Adipocyte (in vitro differentiated cells): ENCODE data around the gene RMDN2.
"Not testable (repeated sequence)": the region's sequence is repeated elsewhere in the genome, so short reads cannot be mapped to it uniquely, and the experiment has no call there.

Source experiments
- DNase-seq: peaks from one replicate; pipeline ENCODE4 v3.0.0-alpha.2; 2015; ENCODE audit warnings: low read depth
- H3K27me3 ChIP-seq: replicated peaks from 2 replicates; pipeline ENCODE4 v1.7.0; 2013; ENCODE audit warnings: mild to moderate bottlenecking, low read length, moderate library complexity; ENCODE audit not compliant: control insufficient read depth, insufficient read depth
- H3K36me3 ChIP-seq: 2 replicates; pipeline ENCODE4 v1.7.0; 2013; ENCODE audit warnings: low read length, mild to moderate bottlenecking, moderate library complexity; ENCODE audit not compliant: control insufficient read depth, insufficient read depth, severe bottlenecking
- H3K4me1 ChIP-seq: 2 replicates; pipeline ENCODE4 v1.7.0; 2013; ENCODE audit warnings: mild to moderate bottlenecking, low read length, moderate library complexity; ENCODE audit not compliant: control insufficient read depth, insufficient read depth
- H3K4me3 ChIP-seq: 2 replicates; pipeline ENCODE4 v1.7.0; 2013; ENCODE audit warnings: mild to moderate bottlenecking, low read length, moderate library complexity
- H3K9ac ChIP-seq: 2 replicates; pipeline ENCODE4 v1.7.0; 2013; ENCODE audit warnings: mild to moderate bottlenecking, low read length, moderate library complexity
- H3K9me3 ChIP-seq: 2 replicates; pipeline ENCODE4 v1.7.0; 2013; ENCODE audit warnings: mild to moderate bottlenecking, low read length, moderate library complexity; ENCODE audit not compliant: control insufficient read depth

The RMDN2 gene

DNA sequence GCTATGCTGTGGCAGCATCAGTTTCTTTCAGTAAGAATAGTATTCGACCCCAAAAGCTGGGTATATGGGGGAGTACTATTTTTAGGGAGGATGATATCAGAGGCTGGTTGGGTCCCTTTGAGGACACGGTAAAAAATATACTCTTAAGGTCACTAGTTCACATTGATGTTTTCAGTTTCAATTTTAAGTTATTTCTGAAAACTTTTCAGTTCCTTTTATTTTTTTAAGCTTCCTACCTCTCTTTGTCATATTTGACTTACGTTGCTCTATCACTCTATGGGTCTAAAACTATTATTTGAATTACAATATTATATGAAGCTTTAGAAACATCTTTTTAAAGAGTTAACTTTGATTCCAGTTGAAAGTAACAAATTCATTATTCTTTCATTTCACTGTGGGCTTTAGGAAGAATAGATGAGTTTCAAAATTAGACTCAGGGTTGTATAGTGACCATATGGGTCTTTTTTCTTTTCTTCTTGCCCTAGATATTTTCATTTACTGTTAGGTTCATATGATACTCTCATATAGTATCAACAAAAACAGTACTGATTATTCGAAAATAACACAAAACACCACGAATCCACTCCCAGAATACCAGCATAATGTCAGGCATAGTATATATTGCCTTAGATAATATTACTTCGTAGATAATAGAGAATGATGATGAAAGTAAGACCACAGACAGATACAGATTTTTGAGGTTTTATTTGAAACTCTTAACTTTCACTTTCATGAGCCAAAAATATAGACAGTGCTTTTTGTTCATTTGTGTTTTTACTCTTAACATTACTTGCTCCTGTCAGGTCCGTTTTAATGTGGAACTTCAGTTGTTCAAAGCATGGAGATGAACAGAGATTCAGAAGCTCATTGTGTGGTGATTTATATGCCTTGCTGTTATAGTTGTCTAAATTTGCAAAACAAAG is 9.8 kb downstream of the RMDN2 start:
- Histone ChIP-seq H3K27me3 (no peaks in the 10 kb centered on the region), H3K4me1 (peaks cover 10% of the 10 kb centered on the region), H3K36me3 (peaks cover 2% of the 10 kb centered on the region), H3K9me3 (no peaks in the 10 kb centered on the region), H3K9ac (peak overlapping the region; percentile 33), H3K4me3 (peak overlapping the region; percentile 62)
- DNase-seq: peak; percentile 6

DNA sequence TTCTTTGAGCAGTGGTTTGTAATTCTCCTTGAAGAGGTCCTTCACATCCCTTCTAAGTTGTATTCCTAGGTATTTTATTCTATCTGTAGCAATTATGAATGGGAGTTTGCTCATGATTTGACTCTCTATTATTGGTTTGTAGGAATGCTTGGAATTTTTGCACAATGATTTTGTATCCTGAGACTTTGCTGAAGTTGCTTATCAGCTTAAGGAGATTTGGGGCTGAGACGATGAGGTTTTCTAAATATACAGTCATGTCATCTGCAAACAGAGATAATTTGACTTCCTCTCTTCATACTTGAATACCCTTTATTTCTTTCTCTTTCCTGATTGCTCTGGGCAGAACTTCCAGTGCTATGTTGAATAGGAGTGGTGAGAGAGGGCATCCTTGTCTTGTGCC is 12.5 kb downstream of the RMDN2 start:
- not testable (repeated sequence) for DNase-seq, H3K9ac ChIP-seq, H3K4me1 ChIP-seq, H3K27me3 ChIP-seq, H3K36me3 ChIP-seq, H3K4me3 ChIP-seq, H3K9me3 ChIP-seq

DNA sequence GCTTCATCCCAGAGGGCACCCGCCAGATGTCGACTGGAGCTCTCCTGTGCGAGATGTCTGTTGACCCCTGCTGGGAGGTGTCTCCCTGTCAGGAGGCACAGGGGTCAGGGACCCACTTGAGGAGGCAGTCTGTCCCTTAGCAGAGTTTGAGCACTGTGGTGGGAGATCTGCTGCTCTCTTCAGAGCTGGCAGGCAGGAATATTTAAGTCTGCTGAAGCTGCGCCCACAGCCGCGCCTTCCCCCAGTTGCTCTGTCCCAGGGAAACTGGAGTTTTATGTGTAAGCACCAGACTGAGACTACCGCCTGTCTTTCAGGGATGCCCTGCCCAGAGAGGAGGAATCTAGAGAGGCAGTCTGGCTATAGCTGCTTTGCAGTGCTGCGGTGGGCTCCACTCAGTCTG is 16.2 kb downstream of the RMDN2 start:
- H3K4me1 ChIP-seq, DNase-seq, H3K4me3 ChIP-seq, H3K36me3 ChIP-seq, H3K9me3 ChIP-seq, H3K9ac ChIP-seq, H3K27me3 ChIP-seq: not testable (repeated sequence)

DNA sequence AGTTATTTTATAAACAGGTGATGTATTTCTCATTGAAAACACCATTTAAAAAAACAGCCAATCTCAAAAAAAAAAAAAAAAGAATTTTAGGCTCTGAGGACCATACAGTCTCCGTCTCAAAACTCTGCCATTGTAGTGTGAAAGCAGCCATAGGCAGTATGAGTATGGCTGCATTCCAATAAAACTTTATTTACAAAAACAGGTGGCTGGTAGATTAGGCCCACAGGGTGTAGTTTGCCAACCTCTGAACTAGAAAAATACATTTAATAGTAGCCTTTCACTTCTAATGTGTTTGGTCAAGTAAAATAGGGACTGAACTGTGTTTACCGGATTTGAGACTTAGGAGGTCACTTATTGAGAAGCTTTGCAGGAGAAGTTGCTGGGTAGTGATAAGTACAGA is 19.2 kb downstream of the RMDN2 start:
- Histone ChIP-seq H3K9ac (no peak overlapping the region), H3K4me1 (no peaks in the 10 kb centered on the region), H3K36me3 (no peaks in the 10 kb centered on the region), H3K9me3 (no peaks in the 10 kb centered on the region), H3K4me3 (no peak overlapping the region), H3K27me3 (no peaks in the 10 kb centered on the region)
- no peak for DNase-seq

DNA sequence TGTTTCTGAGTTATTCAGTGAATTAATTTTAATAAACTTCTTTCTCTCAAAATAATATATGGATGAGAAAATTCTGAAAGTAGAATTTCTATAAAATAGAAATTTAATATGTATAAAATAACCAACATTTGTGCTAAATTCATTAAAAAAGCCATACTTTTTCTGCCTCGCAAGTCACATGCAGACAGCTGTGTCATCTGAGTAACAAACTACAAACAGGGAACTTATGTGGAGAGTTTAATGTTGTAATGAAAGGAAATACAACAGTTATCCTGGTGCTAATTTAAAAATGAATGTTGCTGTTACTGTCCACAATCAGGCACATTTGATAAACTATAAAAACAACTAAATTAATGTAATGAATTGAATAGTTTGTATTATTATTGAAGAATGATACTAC is 22.2 kb downstream of the RMDN2 start:
- no peaks in the 10 kb centered on the region for H3K4me1 ChIP-seq
- H3K9me3 ChIP-seq: no peaks in the 10 kb centered on the region
- no peak for DNase-seq
- no peak overlapping the region for H3K4me3 ChIP-seq
- peaks cover 11% of the 10 kb centered on the region for H3K36me3 ChIP-seq
- H3K9ac ChIP-seq: no peak overlapping the region
- H3K27me3 ChIP-seq: no peaks in the 10 kb centered on the region

DNA sequence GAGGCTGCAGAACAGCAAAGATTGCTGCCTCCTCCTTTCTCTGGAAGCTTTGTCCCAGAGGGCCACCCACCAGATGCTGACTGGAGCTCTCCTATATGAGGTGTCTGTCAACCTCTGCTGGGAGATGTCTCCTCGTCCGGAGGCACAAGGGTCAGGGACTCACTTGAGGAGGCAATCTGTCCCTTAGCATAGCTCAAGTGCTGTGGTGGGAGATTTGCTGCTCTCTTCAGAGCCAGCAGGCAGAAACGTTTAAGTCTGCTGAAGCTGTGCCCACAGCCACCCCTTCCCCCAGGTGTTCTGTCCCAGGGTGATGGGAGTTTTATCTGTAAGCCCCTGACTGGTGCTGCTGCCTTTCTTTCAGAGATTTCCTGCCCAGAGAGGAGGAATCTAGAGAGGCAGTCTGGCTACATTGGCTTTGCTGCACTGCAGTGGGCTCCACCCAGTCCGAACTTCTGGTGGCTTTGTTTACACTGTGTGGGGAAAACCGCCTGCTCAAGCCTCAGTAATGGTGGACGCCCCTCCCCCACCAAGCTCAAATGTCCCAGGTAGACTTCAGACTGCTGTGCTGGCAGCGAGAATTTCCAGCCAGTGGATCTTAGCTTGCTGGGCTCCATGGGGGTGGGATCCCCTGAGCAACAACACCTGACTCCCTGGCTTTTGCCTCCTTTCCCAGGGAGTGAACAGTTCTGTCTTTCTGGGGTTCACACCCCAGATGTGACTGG is 37.1 kb downstream of the RMDN2 start:
- DNase-seq, H3K9me3 ChIP-seq, H3K4me3 ChIP-seq, H3K36me3 ChIP-seq, H3K9ac ChIP-seq, H3K27me3 ChIP-seq, H3K4me1 ChIP-seq: not testable (repeated sequence)

DNA sequence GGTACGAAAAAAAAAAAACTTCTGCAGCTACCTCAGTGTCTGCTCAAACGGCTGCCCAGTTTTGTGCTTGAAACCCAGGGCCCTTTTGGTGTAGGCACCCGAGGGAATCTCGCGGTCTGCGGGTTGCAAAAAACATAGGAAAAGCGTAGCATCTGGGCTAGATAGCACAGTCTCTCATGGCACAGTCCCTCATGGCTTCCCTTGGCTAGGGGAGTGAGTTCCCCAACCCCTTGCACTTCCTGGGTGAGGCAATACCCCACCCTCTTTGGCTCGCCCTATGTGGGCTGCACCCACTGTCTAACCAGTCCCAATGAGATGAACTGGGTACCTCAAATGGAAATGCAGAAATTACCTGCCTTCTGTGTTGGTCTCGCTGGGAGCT is 37.6 kb downstream of the RMDN2 start:
- H3K9me3 ChIP-seq, H3K36me3 ChIP-seq, H3K4me1 ChIP-seq, H3K27me3 ChIP-seq, DNase-seq, H3K9ac ChIP-seq, H3K4me3 ChIP-seq: not testable (repeated sequence)

DNA sequence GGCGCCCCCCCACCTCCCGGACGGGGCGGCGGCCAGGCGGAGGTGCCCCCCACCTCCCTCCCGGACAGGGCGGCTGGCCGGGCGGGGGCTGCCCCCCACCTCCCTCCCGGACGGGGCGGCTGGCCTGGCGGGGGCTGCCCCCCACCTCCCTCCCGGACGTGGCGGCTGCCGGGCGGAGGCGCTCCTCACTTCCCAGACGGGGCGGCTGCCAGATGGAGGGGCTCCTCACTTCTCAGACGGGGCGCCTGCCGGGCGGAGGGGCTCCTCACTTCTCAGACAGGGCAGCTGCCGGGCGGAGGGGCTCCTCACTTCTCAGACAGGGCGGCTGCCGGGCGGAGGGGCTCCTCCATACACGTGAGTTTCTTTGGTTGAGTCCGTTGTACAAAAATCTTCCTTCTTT is 38.8 kb downstream of the RMDN2 start:
- H3K9me3 ChIP-seq, DNase-seq, H3K4me3 ChIP-seq, H3K27me3 ChIP-seq, H3K4me1 ChIP-seq, H3K9ac ChIP-seq, H3K36me3 ChIP-seq: not testable (repeated sequence)

DNA sequence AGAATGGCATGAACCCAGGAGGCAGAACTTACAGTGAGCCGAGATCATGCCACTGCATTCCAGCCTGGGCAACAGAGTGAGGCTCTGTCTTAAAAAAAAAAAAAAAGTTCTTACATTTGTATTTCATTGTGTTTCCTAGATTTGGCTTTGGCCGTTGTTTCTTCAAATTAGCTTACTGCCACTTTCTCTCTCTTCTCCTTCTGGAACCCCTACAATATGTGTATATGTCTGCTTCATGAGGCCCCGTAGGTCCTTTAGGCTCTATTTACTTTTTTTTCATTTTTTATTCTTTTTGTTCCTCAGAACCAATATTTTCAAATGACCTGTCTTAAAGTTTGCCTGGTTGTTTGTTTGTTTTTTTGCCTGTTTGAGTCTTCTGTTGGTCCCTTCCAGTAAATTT is 41.2 kb downstream of the RMDN2 start:
- DNase-seq: no peak
- H3K27me3 ChIP-seq: no peaks in the 10 kb centered on the region
- no peaks in the 10 kb centered on the region for H3K36me3 ChIP-seq
- no peaks in the 10 kb centered on the region for H3K9me3 ChIP-seq
- no peak overlapping the region for H3K4me3 ChIP-seq
- no peak overlapping the region for H3K9ac ChIP-seq
- H3K4me1 ChIP-seq: no peaks in the 10 kb centered on the region

DNA sequence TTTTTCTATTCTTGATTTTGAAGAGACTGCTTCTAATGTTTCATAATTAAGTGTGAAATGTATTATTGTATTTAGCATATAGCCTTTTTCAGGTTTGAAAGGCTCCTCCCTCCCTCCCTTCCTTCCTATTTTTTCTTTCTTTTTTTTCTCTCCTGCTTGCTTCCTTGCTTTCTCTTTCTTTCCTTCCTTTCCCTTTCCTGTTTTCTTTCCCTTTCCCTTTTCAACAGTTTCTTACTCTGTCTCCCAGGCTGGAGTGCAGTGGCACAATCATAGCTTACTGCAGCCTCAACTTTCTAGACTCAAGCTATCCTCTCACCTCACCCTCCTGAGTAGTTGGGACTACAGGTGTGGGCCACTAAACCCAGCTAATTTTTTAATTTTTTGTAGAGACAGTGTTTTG is 44.6 kb downstream of the RMDN2 start:
- DNase-seq: no peak
- no peaks in the 10 kb centered on the region for H3K27me3 ChIP-seq
- no peaks in the 10 kb centered on the region for H3K4me1 ChIP-seq

DNA sequence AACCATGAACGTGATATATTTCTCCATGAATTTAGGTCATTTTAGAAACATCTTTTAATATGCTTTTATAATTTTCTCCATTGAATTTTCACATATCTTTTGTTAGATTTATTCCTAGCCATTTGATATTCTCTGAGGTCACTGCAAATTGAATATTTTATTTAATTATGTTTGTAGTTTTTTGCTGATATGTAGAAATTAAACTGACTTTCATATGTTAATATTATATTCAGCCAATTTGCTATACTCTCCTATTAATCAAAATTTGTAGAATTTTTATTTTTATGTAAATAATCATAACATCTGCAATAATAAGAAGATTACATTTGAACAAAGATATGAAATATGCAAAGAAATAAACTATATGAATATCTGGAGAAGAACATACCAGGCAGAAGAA is 46.9 kb downstream of the RMDN2 start:
- Histone ChIP-seq H3K9ac (no peak overlapping the region), H3K36me3 (no peaks in the 10 kb centered on the region), H3K4me3 (no peak overlapping the region), H3K9me3 (no peaks in the 10 kb centered on the region), H3K4me1 (no peaks in the 10 kb centered on the region), H3K27me3 (no peaks in the 10 kb centered on the region)
- DNase-seq: no peak

More for the DNA sequence above, 44.6 kb downstream of the RMDN2 start:
- Histone ChIP-seq H3K9ac (no peak overlapping the region), H3K36me3 (no peaks in the 10 kb centered on the region), H3K4me3 (no peak overlapping the region), H3K9me3 (no peaks in the 10 kb centered on the region)
